Measurements from ENCODE around the gene RSPO4.
"Not testable (repeated sequence)": the region's sequence is repeated elsewhere in the genome, so short reads cannot be mapped to it uniquely, and the experiment has no call there.

RSPO4 gene

GRCh38 chr20:1034415-1034789 is 32.3 kb upstream of the RSPO4 start:
- DNase-seq (ENCODE audit: extremely low read depth, low read depth): no peak
- no peak for TF ChIP-seq CTCF (IDR thresholded peaks at IDR 0.05; ENCODE audit: low read depth, low read length)

- TF ChIP-seq CTCF (IDR thresholded peaks at IDR 0.05; ENCODE audit: low read depth, low read length): no peak
- DNase-seq (ENCODE audit: extremely low read depth, low read depth): no peak
Observed at GRCh38 chr20:1033751-1034414, 31.8 kb upstream of the RSPO4 start.

DNA sequence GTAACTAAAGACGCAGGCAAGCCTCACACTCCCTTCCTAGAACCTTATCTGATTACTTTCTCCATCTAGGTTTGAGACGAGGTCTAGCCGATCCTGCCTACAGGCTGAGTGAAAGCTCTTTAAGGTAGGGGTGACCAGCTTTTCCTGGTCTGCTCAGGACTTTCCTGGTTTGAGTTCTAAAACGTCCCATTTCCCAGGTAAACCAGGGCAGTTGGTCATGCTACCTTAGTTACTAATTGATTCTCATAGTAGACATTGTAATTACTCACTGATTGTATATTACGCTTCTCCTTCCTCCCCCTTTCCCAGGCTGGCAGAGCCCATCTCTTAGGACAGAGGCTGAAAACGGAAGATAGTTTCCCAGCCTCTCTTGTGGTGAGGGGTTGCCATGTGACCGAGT is 27.9 kb upstream of the RSPO4 start:
- DNase-seq (ENCODE audit: extremely low read depth, low read depth): no peak
- no peak for TF ChIP-seq CTCF (IDR thresholded peaks at IDR 0.05; ENCODE audit: low read depth, low read length)

DNA sequence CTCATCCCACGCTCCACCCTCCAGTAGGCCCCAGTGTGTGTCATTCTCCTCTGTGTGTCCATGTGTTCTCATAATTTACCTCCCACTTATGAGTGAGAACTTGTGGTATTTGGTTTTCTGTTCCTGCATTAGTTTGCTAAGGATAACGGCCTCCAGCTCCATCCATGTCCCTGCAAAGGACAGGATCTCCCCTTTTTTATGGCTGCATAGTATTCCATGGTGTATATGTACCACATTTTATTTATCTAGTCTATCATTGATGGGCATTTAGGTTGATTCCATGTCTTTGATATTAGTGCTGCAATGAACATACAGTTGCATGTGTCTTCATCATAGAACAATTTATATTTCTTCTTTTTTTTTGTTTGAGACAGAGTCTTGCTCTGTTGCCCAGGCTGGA is 24.1 kb upstream of the RSPO4 start:
- not testable (repeated sequence) for DNase-seq (ENCODE audit: extremely low read depth, low read depth)

- no peak for TF ChIP-seq CTCF (IDR thresholded peaks at IDR 0.05; ENCODE audit: low read depth, low read length)
- DNase-seq (ENCODE audit: extremely low read depth, low read depth): no peak
Observed at GRCh38 chr20:1022871-1023270, 20.8 kb upstream of the RSPO4 start.

- no peak for DNase-seq (ENCODE audit: extremely low read depth, low read depth)
- no peak for TF ChIP-seq CTCF (IDR thresholded peaks at IDR 0.05; ENCODE audit: low read depth, low read length)
Observed at GRCh38 chr20:1020614-1021013, 18.5 kb upstream of the RSPO4 start.

DNA sequence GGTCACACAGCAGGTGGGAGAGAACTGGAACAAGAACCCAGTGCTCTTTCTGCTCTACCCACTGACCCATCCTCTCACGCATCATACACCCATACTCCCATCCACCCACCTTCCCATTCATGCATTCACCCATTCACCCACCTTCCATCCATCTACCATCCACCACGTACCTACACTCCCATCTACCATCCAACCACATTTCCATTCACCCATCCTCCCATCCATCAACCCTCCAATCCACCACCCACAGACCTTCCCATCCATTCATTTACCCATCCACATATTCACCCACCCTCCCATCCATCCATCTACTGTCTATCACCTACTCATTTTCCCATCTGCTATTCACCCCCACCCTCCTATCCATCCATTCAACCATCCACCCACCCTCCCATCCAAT is 17.2 kb upstream of the RSPO4 start:
- TF ChIP-seq CTCF (IDR thresholded peaks at IDR 0.05; ENCODE audit: low read depth, low read length): no peak
- DNase-seq (ENCODE audit: extremely low read depth, low read depth): no peak

DNA sequence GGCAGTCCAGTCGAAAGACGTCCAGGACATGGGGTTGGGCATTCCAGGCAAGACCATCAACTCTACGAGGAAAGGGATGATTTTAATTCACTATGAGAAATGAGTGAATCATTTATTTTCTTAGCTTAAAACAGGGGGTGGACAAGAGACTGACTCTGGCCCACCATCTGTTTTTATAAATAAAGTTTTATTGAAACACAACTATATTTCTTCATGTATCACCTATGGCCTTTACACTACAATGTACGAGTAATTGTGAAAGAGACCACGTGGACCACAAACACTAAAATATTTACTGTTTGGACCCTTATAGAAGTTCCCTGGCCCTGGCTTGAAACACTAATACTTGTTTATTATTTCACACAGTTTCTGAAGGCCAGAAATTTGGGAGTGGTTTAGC is 15.6 kb upstream of the RSPO4 start:
- DNase-seq (ENCODE audit: extremely low read depth, low read depth): no peak
- no peak for TF ChIP-seq CTCF (IDR thresholded peaks at IDR 0.05; ENCODE audit: low read depth, low read length)

Measured in AG09319 (cell line).